Measurements from ENCODE around the gene KAZN.

The KAZN gene

DNA sequence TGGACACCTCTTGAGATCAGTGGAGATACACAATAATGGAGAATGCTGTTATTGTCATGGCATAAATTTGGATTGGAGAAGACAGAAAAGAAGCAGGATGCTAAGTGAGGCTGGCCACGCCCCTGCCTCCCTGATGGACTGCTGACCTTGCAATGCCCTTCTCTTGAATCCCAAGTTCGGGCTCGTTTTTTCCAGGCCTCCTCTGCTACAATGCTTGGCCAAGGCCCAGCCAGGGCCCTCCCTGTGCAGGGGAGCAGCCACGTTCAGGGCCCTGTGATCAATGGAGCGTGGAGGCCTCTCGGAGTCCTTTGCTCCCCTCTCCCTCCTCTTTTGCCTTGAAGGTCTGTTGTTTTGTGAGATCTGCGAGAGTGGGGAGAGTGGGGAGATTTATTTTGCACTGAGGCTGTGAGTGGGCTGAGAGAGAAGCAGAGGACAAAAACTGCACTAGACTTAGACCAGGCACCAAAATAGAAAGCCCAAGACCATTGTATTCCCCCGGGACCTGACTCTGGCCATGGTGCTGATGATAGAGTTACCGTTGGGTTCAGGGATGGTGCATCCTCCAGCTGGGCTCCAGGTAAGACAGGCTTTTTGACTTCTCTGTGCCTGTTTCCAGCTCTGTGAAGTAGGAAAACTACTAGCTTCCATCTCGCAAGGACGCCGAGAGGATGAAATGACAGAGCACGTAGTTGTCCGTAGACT is 268.6 kb downstream of the KAZN start:
- FAIRE-seq, result no peak

DNA sequence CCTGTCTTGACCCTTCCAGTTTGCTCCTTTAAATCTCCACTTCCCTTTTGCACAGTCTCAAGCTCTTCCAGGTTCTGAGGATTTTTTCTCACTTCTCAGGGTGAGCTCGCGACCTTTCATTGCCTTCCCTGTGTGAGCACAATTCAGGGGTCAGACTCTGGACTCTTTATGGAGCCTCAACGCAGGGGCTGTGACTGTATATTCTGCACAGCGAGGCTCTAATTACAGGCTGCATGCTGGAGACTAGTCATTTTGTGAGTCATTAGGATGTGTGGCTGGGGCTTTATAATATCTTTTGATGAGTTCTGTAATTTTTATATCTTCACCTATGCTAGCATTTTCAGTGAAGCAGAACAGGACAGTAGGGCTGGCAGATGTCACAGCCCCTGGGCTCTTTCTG is 270.7 kb downstream of the KAZN start:
- no peak for FAIRE-seq

DNA sequence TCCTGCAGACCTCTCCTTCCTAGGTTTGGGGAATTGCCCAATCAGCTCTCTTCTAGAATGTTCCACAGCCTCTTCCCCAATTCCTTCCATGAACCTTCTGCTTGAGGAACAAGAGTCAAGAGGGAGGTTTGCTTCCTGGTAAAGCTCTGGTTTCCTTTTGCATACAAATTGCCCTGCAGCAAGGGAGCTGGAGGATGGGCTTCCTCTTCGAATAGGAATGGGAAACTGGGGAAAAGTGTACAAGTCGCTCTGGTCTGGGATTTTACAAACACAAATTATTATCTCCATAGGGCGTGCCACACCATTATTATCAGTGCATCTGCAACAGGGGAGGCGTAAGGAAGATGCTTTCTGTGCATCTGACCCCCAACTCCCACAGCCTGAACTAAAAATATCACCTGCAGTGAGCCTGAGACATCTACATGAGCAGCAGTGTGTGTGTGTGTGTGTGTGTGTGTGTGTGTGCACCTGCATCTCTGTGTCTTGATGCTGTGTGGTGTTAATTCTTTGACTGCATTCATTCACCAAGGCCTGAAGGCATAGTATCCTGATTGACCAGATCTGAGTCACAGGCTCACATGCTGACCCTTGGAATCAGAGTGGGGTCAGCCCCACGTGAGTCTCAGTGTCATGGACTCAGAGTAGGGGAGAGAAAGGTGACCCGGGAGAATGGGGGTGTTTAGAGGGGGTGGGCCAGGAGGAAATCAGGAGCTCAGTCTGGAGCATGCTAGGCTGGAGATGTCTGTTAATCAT is 272.9 kb downstream of the KAZN start:
- FAIRE-seq, result no peak

DNA sequence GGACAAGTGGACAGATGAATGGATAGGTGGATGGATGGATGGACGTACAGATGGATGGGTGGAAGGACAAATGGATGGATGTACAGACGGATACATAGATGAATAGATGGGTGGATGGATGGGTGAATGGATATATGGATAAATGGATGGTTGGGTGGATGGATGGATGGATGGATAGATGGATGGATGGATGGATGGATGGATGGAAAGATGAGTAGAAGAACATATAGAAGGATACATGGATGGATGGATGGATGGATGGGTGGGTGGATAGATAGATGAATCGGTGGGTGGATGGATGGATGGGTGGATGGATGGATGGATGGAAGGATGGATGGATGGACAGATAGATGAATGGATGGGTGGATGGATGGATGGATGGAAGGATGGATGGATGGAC is 274.3 kb downstream of the KAZN start:
- FAIRE-seq, result no peak

DNA sequence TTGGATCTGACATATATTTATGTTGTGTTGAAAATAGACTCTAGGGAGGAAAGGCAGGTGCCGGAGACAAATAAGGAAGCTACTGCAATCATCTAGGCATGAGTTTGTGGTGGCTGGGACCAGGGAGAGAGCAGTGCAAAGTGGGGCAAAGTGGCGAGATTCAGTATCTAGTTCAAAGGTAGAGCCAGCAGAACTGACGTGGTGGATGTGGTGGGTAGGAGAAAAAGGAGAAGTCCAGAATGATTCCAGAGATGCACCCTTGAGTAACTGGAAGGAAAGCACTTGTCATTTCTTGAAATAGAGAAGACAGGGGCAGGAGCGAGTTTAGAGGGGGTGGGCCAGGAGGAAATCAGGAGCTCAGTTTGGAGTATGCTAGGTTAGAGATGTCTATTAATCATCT is 275.2 kb downstream of the KAZN start:
- FAIRE-seq, result no peak

DNA sequence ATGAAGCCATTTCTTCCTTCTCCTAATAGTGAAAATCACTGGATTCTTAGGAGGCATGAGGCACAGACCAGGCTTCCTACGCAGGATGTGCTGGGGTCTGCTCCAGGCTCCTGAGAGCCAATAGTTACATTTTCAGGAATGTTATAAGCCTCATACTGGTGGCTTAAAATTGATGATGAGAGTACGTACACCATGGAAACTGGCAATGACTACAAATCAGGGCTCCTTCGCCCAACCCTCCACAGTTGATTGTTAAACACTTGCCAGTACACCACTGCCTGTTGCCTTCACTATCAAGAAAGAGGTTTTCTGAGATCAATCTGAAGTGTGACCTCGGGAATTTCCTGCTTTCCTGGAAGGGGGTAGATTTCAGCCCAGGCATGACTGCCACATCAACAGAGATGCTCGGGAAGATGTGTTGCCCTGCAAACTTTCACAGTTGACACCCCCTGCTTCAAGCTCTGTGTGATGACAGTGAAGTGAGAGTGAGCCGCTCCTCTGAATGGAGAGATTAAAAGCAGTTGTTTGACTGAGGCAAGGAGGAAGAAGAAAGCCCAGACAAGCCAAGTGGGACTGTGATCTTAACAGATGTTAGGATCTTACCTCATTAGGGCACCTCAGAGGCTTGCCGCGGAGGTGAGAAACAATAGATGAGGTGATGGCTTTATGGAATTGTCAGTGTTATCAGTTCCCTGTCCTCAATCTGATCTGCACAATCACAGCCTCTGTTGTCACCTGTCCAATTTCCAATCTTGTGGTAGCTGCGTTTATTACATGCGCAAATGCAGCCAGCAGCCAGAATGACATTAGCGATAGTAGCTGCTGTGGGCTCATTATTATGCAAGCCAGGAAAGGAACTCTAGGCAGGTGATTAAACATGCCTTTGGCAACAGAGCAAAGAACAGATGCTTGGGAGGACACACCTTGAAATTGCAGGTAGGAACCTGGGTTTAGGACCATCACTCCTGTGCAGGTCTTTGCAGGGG is 277.3 kb downstream of the KAZN start:
- FAIRE-seq, result no peak

DNA sequence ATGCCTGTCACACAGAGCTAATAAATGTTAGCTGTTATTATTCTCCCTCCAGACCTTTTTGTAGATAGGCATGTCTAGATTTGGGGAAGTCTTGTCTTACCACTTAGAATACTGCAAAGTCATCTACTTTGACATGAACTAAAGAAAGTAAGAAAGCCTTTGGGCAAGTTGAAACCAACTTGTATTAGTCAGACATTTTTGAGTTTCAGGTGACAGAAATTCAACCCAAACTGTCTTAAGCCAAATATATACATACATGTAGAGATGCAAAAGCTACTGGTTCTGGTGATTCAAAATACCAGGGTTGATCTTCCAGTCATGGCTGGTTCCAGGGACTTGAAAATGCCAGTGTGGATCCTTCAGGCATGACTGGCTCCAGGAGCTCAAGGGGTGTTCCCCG is 278.3 kb downstream of the KAZN start:
- FAIRE-seq, result no peak

DNA sequence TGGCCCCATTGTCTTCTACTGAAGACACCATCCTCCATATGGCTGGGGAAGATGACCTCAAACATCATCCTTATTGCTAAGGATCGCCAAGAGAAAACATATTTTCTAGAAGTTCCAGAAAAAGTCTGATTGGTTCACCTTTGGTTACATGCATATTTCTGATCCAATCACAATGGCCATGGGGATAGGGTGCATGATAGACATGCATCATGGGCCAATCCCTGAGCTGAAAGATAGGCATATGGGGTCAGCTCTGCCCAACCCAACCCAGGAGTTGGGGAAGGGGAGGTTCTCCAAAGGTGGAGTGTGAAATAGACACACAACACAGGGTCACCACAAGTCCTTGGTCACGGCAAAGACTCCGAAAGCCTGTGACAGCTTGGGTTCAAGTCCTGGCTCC is 278.7 kb downstream of the KAZN start:
- FAIRE-seq, result no peak

DNA sequence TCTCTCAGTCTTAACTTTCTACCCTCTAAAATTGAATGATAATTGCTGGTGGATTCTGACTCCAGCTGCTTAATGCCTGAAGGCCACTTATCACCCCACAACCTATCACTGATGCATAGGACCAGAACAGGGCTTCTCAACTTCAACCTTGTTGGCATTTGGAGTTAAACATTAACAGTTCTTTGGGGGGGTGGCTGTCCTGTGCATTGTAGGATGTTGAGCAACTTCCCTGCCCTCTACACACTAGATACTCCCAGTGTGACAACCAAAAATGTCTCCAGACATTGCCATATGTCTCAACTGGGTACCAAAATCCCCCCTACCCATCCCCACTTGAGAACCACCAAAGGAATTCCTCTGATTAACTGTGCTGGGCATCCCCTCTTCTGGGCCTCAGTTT is 279.6 kb downstream of the KAZN start:
- FAIRE-seq, result no peak

DNA sequence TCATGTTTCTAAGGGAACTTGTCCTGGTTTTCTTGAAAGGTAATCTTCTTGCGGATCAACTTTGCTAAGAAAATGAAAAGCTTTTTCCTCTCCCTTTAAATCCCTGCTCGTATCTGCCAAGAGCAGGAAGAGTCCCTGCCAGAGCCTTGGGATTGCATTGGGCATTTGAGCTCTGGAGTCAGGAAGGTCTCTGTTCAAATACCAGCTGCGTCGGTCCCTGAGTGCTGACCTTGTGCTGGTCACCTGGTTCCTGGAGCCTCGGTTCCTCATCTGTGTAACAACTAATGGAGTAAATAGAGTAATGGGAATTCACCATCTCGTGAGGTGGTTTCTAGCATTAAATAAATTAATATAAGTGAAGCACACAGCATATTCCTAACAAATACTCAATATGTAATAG is 280.5 kb downstream of the KAZN start:
- FAIRE-seq, result no peak

DNA sequence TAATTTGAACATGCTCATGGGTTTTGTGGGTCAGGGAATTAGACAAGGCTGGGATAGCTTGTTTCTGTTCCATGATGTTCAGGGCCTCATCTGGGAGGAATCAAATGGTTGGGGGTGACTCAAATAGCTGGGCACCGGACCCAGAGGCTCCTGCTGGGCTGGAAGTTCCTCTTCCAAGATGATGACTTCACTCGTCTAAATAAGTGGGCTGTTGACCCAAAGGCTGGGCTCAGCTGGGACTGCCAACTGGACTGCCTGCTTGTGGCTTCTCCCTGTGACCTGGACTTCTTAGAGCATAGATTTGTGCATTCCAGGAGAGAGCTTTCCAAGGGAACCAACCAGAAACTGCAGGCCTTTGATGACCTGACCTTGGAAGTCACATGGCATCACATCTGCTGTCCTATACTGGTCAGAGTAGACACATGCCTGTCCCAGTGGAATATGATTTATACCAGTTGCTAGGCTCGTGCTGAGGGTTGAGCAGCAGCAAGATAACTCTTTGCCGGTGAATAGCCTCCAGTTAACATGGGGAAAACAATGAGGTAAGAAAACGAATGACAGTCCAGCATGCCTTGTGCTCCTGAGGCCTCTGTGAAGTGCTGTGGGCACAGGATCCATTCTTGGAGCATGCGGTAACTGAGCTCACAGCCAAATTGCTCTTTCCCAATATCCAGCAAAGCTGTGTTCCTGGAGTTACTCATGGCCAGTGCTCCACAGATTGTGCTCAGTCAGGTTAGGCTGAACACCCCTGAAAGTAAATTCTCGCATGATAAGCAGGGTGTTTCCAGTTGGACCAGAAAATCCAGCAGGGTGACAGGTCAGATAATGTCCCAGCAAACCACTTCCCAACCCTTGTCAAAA is 282.2 kb downstream of the KAZN start:
- no peak for FAIRE-seq

DNA sequence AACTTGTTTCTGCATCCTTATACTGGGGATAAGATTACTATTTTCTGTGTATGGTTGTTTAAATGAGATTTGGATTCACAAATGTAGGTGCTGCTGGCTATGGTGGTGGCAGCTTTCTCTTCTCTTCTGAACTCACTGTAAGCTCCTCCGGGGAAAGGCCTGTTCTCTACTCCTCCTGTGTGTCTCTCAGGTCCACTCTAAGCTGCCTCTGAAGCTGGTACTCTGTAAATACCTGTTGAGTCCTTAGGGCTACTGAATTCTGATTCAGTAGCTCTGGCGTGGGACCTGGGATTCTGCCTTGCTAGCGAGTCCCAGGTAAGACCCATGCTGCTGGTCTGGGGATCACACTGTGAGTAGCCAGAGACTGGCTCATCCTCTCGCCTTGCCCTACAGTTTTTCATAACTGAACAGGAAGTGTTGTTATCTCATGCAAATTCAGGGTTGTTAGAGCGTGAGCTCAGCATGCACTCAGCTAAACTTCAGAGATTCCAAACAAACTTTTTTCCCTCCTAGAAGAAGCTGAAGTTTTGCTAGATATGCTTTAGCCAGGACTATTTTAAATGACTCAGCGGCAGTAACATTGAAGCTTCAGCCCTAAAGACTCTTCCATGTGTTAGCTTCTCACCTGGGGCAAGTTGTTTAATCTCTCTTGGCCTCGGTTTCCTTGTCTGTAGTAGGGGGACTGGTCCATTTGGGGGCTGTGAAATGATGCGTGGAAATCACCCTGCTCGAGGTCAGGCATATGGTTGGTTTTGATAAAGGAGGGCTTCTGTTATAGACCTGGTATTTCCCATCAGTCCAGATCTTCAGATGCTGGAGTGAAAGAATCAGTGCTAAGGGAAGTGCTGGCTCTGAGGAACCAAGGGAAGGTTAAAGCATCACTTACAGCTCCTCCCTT is 283.5 kb downstream of the KAZN start:
- no peak for FAIRE-seq

DNA sequence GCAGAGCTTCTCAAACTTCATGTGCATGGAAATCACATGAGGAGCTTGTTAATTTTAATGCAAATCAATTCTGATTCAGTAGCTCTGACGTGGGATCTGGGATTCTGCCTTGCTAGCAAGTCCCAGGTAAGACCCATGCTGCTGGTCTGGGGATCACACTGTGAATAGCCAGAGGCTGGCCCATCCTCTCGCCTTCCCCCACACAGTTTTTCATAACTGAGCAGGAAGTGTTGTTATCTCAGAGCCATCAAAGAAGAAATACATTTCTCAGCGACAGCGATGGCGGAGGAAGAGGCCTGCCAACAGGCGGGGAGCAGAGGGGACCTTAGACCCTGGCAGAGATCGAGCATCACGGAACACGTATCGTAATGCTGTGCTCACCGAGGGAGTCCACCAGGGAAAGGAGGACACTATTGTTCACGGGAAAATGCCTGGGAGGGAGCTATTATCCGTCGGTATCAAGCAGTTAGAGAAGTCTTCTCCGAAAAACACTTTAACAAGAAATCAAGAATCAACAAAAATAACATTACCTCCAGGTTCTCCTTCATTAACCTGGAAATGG is 286.2 kb downstream of the KAZN start:
- FAIRE-seq, result no peak

DNA sequence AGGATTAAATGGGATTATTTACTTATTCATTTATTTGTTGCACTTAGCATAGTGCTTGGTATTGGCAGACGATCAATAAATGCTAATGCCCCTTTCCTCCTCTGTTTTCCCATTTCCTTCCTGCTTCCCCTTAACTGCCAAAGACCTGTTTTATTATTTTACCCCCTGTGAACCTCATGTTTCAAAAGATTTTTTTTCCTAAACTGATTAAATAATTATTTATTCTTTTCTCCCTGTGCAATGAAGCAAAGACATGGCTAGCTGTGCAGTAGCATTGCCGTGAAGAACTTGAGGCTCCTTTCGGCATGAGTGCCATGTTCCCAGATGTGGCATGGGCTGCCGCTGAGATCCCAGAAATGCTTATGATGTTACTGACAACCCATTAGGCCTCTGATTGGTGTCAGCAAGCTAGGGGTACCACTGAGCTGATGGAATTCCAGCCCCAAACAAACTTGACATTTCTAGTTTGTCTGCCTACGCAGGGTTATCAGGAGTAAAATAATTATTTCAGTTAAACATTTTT is 288.6 kb downstream of the KAZN start:
- FAIRE-seq, result no peak

DNA sequence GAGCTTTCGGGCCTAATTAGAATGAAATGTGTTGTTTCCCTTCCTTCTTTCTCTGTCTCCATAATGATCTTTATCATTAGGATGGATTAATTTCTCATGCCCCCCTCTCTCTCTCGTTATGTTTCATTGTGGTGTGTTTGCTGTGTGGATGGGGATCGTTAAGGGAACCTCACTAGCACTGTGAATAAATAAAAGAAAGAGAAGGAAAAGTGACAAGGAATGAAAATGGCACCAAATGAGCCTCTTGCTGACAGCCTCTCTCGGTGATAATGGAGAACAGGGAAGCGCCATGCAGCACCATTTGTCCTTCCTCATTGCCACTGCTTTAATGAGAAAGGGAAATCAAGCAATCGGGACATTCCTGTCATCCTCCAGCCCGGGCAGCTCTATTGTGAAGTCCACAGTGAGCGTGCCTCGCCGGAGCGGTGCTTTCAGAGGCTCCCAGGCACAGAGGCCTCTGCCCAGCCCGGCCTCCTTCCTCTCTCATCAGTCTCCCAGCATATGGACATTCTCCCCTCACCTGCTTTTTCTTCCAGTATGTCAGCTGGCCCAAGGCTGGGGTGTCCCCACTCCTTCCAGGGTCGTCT is 289.4 kb downstream of the KAZN start:
- FAIRE-seq, result no peak

DNA sequence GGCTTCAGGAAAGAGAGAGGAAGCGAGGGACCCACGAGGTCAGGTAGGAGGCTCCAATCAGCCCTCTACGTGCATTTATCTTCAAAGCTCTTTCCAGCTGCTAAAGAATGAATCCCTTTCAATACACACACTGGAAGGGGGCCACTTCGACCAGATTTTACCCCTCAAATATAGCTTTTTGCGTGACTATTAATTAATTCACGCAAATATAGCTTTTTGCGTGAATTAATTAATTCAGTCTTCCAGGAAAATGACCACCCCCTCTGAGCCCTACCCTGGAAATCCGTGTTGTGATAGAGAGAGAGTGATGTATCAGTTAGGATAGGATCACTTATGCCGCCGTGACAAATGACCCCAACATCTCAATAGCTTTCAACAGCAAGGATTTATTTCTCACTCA is 289.9 kb downstream of the KAZN start:
- no peak for FAIRE-seq

DNA sequence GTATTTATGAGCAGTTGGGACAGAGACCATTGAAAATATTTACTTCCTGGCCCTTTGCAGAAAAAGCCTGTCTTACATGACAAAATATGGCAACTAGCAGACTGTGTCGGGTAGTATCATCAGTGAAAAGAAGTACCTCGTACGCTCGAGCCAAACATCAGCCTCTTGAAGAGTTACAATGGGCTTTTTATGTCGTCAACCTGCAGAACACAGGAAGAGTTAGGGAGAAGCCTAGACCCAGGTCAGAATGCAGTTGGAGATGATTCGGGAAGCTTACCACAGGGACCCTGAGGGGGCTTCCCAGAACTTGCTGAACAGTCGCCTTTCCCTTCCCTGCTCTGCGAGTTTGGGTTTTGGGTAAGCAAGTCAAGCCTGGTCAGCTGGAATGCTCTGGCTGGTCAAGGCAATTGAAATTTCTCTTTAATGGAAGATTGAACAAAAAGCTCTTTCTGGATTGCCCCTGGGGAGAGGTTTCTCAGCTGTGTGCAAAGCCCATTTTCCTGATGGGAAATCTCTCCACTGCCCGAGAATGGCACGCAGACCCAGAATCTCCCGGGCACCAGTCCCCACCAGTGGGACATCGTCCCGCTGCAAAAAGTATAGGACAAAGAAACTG is 291.4 kb downstream of the KAZN start:
- FAIRE-seq, result no peak

DNA sequence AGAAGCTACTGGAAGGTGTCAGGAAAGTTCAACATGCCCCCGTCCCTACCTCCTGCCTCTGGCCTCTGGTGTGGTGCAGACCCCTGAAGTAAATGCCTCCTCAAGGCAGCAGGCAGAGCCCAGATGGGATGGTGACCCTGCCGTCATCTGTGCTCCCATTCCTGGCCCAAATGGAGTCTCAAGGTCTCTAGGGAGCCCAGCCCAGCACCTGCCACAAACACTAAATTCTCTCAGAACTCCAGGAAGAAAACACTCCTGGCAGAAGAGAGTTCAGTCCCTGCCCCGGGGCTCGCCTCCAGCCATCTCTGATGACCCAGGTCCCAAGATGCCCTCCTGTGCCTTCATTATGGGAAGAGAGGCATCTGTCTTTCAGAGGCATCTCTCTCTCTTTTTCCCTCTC is 293.5 kb downstream of the KAZN start:
- FAIRE-seq, result no peak

DNA sequence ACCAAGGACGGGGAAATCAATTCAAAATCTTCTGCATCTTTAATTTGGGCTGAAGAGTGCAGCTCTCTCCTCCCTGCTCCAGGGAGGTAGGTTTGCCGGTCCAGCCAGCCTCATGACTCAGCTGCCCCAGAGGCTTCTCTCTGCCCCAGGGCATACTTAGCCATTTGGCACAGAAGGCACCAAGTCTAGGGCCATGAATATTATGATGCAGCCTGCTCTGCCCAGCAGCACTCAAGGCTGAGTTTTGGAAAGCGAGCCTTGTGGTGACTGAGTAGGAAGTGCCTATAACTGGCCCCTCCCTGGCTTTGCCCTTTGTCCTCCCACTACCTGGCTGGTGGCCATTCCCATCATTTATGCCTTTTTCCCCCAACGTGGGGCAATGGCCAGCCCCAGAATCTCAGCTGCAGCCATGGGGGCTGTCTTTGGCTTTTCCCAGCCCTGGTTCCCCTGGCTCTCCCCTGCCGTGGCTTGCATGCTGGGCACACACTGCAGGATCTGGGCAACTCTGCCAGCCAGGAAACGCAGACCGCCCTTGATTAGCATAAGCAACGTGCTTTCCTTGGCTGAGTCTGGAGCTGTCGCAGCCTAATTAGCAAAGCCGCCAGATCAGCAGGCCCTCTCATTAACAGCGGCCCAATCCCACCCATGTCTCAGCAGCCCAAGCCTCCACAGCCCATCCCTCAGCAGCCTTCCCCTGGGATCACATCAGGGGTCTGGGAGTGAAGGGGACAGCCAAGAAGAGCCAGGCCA is 296.5 kb downstream of the KAZN start:
- FAIRE-seq, result no peak
